GM19043 (cell line): ENCODE results near the gene COPS7B.
"Not testable (repeated sequence)": the region's sequence is repeated elsewhere in the genome, so short reads cannot be mapped to it uniquely, and the experiment has no call there.

Experiments
- ATAC-seq: cut with Tn5 transposase; IDR thresholded peaks from one replicate; pipeline ENCODE4 v1.9.1; 2021; ENCODE audit warnings: low read depth; ENCODE audit not compliant: unreplicated experiment

Gene COPS7B

GRCh38 chr2:231786177-231786916 lies at the start of gene COPS7B:
Gene COPS7B, plus strand, starts transcription at chr2:231786445. Its CDS starts 2,126 bp downstream, at chr2:231788571.
- ATAC-seq: peak; percentile 69

DNA sequence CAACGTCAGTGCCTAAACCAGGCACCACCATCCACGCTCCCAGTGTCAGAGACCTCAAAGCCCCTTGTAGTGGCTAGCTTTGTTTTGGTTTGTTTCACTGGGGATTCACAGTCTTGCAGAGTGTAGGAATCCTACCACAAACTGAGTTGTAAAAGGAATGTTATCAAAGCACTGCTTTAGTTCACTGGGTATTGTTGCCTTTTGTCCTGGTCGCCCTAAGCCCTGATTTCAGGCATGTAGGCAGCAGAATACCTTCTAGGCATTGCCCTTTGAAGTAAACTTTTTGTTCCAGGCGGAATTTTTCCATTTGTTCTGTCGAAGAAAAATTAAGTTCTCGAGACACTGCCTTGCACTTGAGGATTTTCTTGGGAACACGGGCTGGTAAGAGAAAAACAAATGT lies 48.5 kb upstream of the COPS7B start:
- ATAC-seq: no peak

DNA sequence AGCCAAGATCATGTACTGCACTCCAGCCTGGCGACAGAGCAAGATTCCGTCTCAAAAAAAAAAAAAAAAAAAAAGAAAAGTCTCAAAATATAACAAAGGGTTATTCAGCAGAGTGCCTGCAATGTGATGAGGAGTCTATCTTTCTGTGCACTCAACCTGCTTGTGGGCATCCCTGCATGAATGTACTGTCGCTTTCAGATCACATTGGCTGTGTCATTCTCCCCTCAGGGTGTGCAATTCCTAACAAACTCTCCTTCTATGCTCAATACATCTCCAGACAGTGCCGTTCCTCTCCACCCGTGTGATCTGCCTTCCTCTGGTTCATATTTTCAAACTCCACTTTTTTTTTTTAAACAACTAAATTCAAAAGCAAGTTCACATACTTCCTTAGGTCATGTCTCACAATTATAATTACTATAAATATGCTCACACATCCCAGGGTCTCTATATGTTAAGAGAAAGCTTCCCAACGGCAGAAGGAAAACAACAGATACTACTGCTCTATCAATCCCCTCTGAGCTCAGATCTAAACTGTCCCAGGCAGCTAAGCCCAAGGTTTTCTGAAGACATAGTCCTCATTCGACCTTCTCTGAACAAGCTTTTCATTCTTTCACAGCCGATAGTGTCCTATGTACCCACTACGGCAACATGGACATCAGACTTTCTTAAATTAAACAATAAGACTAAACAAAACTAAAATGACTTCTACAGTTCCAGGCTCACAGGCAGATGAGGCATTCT lies 42.7 kb upstream of the COPS7B start:
- no peak for ATAC-seq

- ATAC-seq: no peak
Observed at GRCh38 chr2:231745303-231746038, 40.8 kb upstream of the COPS7B start.

DNA sequence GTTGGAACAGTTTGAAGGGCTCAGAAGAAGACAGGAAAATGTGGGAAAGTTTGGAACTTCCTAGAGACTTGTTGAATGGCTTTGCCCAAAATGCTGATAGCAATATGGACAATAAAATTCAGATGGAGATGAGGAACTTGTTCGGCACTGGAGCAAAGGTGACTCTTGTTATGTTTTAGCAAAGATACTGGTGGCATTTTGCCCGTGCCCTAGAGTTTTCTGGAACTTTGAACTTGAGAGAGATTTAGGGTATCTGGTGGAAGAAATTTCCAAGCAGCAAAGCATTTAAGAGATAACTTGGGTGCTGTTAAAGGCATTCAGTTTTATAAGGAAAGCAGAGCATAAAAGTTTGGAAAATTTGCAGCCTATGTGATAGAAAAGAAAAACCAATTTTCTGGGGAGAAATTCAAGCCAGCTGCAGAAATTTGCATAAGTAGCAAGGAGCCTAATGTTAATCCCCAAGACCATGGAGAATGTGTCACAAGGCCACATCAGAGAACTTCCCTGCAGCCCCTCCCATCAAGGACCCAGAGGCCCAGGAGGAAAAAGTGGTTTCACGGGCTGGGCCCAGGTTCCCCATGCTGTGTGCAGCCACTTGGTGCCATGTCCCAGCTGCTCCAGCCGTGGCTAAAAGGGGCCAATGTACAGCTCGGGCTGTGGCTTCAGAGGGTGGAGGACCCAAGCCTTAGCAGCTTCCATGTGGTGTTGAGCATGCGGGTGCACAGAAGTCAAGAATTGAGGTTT lies 37.9 kb upstream of the COPS7B start:
- ATAC-seq: not testable (repeated sequence)

- not testable (repeated sequence) for ATAC-seq
Observed at GRCh38 chr2:231749016-231749415, 37.2 kb upstream of the COPS7B start.

DNA sequence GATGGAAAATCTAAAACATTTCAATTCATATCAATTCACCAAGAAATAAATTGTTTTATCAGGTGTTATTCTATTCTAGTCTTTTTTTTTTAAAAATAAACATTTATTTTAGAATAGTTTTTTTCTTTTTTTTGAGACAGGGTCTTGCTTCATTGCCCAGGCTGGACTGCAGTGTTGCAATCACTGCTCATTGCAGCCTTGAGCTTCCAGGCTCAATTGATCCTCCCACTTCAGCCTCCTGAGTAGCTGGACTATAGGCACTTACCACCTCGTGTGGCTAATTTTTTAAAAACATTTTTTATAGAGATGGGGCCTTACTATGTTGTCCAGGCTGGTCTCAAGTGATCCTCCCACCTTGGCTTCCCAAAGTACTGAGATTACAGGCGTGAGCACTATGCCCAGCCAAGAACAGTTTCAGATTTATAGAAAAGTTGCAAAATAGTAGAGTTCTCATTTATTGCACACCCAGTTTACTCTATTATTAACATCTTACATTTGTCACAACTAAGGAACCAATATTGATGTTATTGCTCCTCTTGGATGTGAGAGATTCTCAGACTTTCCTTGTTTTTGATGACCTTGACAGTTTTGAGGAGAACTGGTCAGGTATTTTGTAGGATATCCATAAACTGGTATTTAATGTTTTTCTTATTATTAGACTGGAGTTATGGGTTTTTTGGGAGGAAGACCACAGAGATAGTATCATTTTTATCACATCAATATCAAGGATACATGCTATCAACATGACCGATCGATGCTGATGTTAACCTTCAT lies 35.0 kb upstream of the COPS7B start:
- ATAC-seq: no peak

DNA sequence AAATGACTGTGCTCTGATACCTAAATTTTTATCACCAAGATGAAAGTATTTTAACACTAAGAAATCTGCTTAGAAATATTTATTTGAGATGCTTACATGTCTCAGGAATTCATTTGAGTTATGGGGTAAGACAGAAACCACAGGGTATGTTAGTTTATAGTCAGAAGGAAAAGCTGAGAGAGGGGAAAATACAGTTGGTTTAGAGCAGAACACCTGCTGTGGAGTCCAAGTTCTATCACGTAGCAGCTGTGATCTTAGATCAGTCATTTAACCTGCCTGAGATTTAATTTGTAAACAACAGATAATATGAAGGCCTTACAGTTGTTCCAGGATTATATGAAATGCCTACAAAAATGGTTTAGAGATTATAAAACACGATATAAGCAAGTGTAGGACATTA lies 34.2 kb upstream of the COPS7B start:
- no peak for ATAC-seq

GRCh38 chr2:231761735-231762134 lies 24.5 kb upstream of the COPS7B start:
- ATAC-seq: no peak

GRCh38 chr2:231764124-231764523 lies 22.1 kb upstream of the COPS7B start:
- no peak for ATAC-seq

DNA sequence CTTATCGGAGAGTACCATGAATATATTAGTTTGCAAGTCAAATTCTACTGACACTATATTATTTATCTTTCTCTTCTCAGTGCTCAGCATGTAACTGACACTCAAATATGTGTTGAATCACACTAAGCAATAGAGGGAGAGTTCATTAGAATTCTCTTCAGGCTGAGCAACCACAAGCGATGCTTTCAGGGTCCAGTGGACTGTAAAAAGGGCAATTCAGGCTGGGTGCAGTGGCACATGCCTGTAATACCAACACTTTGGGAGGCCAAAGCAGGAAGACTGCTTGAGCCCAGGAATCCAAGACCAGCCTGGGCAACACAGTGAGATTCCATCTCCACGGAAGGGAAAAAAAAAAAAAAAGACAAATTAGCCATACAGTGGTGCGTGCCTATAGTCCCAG lies 21.5 kb upstream of the COPS7B start:
- ATAC-seq: no peak

DNA sequence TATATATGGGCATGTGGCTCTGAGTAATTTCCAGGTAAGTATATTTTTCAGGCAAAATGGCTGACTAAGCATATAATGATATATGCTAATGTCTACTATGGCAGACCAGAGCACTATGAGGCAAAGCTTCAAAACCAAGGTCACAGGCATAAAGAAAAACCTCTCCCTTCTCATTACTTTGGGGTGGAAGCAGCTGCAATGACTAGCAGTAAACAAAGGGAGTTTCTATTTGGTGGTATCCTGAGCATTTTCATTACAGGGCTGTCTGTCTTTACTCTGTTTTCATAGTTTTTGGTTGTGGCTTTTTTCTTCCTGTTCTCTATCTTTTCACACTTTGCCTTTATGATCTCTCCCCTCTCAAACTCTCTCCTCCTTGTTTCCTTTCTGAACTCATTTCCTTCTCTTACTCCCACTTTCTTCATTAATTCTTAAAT lies 20.7 kb upstream of the COPS7B start:
- ATAC-seq: peak; percentile 60

- no peak for ATAC-seq
Observed at GRCh38 chr2:231769170-231770136, 16.8 kb upstream of the COPS7B start.

DNA sequence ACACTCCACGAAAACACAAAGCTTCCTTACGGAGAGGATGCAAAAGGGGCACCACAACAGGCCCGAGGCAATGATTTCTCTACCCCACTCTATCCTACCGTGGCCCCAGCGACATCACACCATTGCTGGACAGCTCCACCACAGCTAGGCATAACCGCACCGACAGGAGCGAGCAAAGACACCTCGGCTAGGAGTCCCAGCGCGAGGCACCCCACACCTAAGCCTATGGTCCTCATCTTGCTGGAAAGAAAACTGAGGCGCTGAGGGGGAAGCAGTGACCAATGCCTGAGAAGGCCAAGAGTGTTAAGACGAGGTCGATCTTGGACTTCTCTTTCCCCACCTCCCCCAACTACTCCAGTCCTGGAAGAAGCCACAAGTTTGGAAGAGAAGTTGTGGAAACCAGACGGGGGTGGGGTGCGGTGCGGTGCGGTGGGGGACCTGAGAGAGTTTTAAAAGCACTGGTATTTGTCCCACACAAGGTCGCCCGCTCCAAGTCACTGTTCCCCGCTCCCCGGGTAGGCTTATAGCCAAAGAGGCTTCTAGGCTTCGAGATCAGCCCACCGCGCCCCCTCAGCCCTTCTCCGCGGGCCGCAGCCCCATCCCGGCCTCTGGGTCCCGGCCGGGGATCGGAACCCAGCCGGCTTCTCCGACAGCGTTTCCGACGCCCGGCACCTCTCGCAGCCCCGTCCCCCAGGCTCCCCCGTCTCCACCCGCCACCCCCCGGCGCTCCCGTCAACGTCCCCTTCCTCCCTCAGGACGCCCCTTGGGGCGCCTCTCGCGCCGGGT lies 5.9 kb upstream of the COPS7B start:
- no peak for ATAC-seq

GRCh38 chr2:231780909-231781797 lies 5.1 kb upstream of the COPS7B start, which contains the start of gene PDE6D:
Gene PDE6D, minus strand, starts transcription at chr2:231781282. Its CDS starts 168 bp downstream, at chr2:231781114.
- peak; percentile 89 for ATAC-seq

DNA sequence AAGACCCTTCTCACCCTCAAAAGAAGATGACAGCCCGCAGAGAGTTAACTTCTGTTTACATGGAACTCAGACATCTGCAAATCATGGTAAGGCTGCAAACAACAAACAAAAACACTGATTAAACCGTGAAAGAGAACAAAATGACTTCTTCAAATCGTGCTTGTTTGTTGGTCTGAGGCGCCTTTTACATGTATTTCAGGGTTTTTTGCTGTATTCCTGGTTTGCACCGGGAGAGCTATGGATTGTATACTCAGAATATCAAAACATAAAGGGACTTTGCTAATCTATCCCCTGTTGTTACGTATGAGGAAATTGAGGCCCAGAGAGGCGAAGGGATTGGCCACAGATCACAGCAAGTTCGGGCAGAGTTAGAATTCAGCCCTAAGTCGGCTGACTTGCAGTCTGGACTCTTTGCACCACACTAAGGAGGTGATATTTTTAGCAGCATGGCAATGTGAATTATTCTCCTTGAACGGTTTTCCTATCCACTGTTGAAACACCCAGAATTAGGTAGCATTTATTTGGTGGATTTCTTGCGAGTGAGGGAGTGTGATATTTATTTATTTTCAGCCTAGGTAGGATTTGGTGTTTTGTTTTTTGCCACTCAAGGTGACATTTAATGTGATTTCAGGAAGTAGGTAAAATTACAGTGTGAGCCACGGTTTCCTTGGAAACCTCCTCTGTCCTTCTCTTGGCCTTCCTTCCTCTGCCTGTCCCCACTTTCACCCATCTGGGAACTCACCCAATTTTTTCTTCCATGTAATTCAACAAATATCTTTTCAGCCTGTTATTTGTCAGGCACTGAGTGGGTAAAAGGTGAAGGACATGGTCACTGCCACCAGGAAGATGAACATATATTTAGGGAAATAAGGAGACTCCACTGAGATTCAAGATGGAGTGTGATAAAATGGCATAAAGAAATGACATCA lies 4.2 kb upstream of the COPS7B start:
- no peak for ATAC-seq
